Liver (tissue), 9 donors: ENCODE results near the gene STARD3. TPM values are rescaled to one million over a fixed set of nuclear protein-coding genes. Genes with fewer than 3 reads are reported as not detected.

Experiments used
- DNase-seq: peaks from one replicate; pipeline ENCODE4 v3.0.0-alpha.2; 2017; ENCODE audit warnings: low spot score
- H3K27ac ChIP-seq, 2 donors: one replicate each; pipeline ENCODE4 v1.7.0; 2013; ENCODE audit warnings: inconsistent platforms in 2 of 2, low read length in 2 of 2, control low read depth in 1 of 2, low read depth in 1 of 2, mild to moderate bottlenecking in 1 of 2
- H3K27me3 ChIP-seq, 4 donors: one replicate each; pipeline versions ENCODE4 v1.6.1 to v1.7.0; 2013; ENCODE audit warnings: low read length in 3 of 4, inconsistent platforms in 1 of 4, mild to moderate bottlenecking in 1 of 4, moderate library complexity in 1 of 4; ENCODE audit not compliant: control insufficient read depth in 4 of 4, insufficient read depth in 4 of 4
- H3K36me3 ChIP-seq, 4 donors: one replicate each; pipeline versions ENCODE4 v1.6.1 to v1.7.0; 2013; ENCODE audit warnings: low read length in 3 of 4, mild to moderate bottlenecking in 3 of 4, low read depth in 1 of 4, moderate library complexity in 1 of 4; ENCODE audit not compliant: control insufficient read depth in 4 of 4, insufficient read depth in 3 of 4
- H3K4me1 ChIP-seq, 4 donors: one replicate each; pipeline versions ENCODE4 v1.6.1 to v1.7.0; 2013; ENCODE audit warnings: low read length in 3 of 4, mild to moderate bottlenecking in 3 of 4, moderate library complexity in 1 of 4; ENCODE audit not compliant: control insufficient read depth in 4 of 4, insufficient read depth in 4 of 4
- H3K4me3 ChIP-seq, 3 donors: one replicate each; pipeline versions ENCODE4 v1.6.1 to v1.7.0; 2013; ENCODE audit warnings: low read length in 3 of 3, control low read depth in 1 of 3, low read depth in 1 of 3, mild to moderate bottlenecking in 1 of 3
- H3K9ac ChIP-seq, 2 donors: one replicate each; pipeline ENCODE4 v1.7.0; 2013; ENCODE audit warnings: low read length in 2 of 2, mild to moderate bottlenecking in 2 of 2, moderate library complexity in 2 of 2, control low read depth in 1 of 2, low read depth in 1 of 2
- H3K9me3 ChIP-seq, 4 donors: one replicate each; pipeline versions ENCODE4 v1.6.1 to v1.7.0; 2013; ENCODE audit warnings: low read length in 3 of 4; ENCODE audit not compliant: control insufficient read depth in 4 of 4
- CTCF ChIP-seq: fragments of 150-350 bp; IDR thresholded peaks from 2 replicates; pipeline ENCODE4 v1.5.1; 2017; ENCODE audit warnings: improper control_type of control experiment, low read depth, low read length; ENCODE audit not compliant: missing input control
- EGR1 ChIP-seq, 2 donors: IDR thresholded peaks; 2 replicates each; pipeline ENCODE4 v1.6.1; 2016 to 2018; ENCODE audit warnings: antibody characterized with exemption in 2 of 2, low read depth in 2 of 2
- HNF4A ChIP-seq, 2 donors: conservative IDR thresholded peaks; 2 replicates each; pipeline ENCODE4 v1.6.1; 2016; ENCODE audit warnings: antibody characterized with exemption in 2 of 2, mild to moderate bottlenecking in 2 of 2
- HNF4G ChIP-seq: IDR thresholded peaks from 2 replicates; pipeline ENCODE4 v1.6.1; 2016; ENCODE audit warnings: antibody characterized with exemption
- JUND ChIP-seq, 2 donors: IDR thresholded peaks; 2 replicates each; pipeline ENCODE4 v1.6.1; 2016; ENCODE audit warnings: antibody characterized with exemption in 2 of 2
- NR2F2 ChIP-seq: IDR thresholded peaks from 2 replicates; pipeline ENCODE4 v1.6.1; 2016; ENCODE audit warnings: antibody characterized with exemption
- RXRA ChIP-seq, 2 donors: IDR thresholded peaks; 2 replicates each; pipeline ENCODE4 v1.6.1; 2017 to 2018; ENCODE audit warnings: antibody characterized with exemption in 2 of 2, mild to moderate bottlenecking in 1 of 2
- SP1 ChIP-seq: IDR thresholded peaks from 2 replicates; pipeline ENCODE4 v1.6.1; 2018; ENCODE audit warnings: antibody characterized with exemption, mild to moderate bottlenecking
- TAF1 ChIP-seq: conservative IDR thresholded peaks from 2 replicates; pipeline ENCODE4 v1.6.1; 2016; ENCODE audit warnings: antibody characterized with exemption, mild to moderate bottlenecking
- YY1 ChIP-seq: IDR thresholded peaks from 2 replicates; pipeline ENCODE4 v1.6.1; 2016; ENCODE audit warnings: antibody characterized with exemption, mild to moderate bottlenecking
- WGBS: extraction: QIAGEN DNeasy Blood & Tissue Kit; methylation state at CpG from one replicate; pipeline ENCODE4 v1.1.7; 2013; 5-methylcytosine and 5-hydroxymethylcytosine counted together
- polyA plus RNA-seq, 2 donors: library from polyadenylated mRNA; stranded (reverse) in 1 of 2; unstranded in 1 of 2; fragments of 200-250 nt in 1 of 2; fragments of >200 nt in 1 of 2; fragmentation: Nextera tagmentation in 1 of 2; extraction: Ambion mirVana in 1 of 2; gene quantifications; one replicate each; pipeline versions ENCODE4 v1.2.1 to v1.2.3, GENCODE V29; 2013 to 2015
- total RNA-seq, 2 donors: library from RNA; depleted of rRNA; stranded (reverse); fragments of >200 nt; gene quantifications; one replicate each; pipeline ENCODE4 v1.2.3, GENCODE V29; 2014
- TF ChIP-seq, protein P1 (sequence below): IDR thresholded peaks from 2 replicates; pipeline ENCODE4 v1.6.1; 2016; ENCODE audit warnings: antibody characterized with exemption
- TF ChIP-seq, protein P2 (sequence below): IDR thresholded peaks from 2 replicates; pipeline ENCODE4 v1.6.1; 2016; ENCODE audit warnings: antibody characterized with exemption, mild to moderate bottlenecking
- TF ChIP-seq, protein P3 (sequence below): IDR thresholded peaks from 2 replicates; pipeline ENCODE4 v1.6.1; 2016; ENCODE audit warnings: antibody characterized with exemption
- donor health status: healthy.
- donor health status: healthy.
- donor health status: healthy.
- donor health status: healthy.
- donor health status: healthy.

STARD3 gene
- total and polyA plus RNA-seq, 4 donors: 15.0 to 34.0 (median 23.2) TPM

DNA sequence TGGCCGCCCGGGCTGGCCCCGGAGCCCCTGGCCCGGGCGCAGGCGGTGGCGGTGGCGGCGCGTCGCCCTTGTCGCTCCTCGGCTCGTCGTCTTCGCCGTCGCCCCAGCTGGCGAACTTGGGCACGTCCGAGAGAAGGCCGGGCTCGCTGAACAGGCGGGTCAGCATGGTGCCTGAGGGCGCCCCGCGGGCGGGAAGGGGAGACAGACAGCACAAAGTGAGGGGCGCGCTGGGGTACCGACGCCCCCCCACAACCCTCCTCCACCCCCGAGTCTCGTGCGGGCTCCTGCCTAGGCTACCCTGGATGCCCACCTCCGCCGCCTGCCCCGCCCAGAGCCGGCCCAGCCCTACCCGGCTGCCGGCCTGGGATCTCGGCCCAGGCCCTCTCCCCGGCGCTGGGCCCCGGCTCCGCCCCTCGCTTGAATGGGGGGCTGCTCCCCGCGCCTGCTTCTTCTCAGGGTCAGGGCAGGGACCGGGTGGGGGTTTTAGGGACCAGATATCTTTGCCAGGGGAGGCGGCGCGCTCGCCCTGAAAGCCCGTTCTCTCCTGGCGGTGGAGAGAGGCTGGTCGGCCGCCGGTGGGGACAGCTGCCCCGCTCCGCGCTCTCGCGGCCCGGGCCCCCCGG, 30.4 kb upstream of the STARD3 start:
- no peak for DNase-seq
- Histone ChIP-seq H3K36me3 (no peaks in the 10 kb centered on the region), H3K9me3 (no peaks in the 10 kb centered on the region), H3K4me3 (no peak overlapping the region), H3K4me1 (peaks cover 9 to 20% (median 15%) of the 10 kb centered on the region in 4 donors), H3K27me3 (peaks cover 5 to 16% (median 9%) of the 10 kb centered on the region in 4 donors), H3K27ac (no peak overlapping the region), H3K9ac (no peak overlapping the region)
- no peak for TF ChIP-seq JUND (IDR thresholded peaks at IDR 0.05)
- no peak for TF ChIP-seq YY1
- TF ChIP-seq, protein P1, sequence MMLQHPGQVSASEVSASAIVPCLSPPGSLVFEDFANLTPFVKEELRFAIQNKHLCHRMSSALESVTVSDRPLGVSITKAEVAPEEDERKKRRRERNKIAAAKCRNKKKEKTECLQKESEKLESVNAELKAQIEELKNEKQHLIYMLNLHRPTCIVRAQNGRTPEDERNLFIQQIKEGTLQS: no peak
- TF ChIP-seq RXRA (IDR thresholded peaks at IDR 0.05): no peak
- TF ChIP-seq CTCF: no peak
- TF ChIP-seq, protein P2, sequence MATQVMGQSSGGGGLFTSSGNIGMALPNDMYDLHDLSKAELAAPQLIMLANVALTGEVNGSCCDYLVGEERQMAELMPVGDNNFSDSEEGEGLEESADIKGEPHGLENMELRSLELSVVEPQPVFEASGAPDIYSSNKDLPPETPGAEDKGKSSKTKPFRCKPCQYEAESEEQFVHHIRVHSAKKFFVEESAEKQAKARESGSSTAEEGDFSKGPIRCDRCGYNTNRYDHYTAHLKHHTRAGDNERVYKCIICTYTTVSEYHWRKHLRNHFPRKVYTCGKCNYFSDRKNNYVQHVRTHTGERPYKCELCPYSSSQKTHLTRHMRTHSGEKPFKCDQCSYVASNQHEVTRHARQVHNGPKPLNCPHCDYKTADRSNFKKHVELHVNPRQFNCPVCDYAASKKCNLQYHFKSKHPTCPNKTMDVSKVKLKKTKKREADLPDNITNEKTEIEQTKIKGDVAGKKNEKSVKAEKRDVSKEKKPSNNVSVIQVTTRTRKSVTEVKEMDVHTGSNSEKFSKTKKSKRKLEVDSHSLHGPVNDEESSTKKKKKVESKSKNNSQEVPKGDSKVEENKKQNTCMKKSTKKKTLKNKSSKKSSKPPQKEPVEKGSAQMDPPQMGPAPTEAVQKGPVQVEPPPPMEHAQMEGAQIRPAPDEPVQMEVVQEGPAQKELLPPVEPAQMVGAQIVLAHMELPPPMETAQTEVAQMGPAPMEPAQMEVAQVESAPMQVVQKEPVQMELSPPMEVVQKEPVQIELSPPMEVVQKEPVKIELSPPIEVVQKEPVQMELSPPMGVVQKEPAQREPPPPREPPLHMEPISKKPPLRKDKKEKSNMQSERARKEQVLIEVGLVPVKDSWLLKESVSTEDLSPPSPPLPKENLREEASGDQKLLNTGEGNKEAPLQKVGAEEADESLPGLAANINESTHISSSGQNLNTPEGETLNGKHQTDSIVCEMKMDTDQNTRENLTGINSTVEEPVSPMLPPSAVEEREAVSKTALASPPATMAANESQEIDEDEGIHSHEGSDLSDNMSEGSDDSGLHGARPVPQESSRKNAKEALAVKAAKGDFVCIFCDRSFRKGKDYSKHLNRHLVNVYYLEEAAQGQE: no peak
- TF ChIP-seq EGR1 (IDR thresholded peaks at IDR 0.05; ENCODE audit: low read depth in 2 of 2): no peak
- no peak for TF ChIP-seq TAF1
- TF ChIP-seq, protein P3, sequence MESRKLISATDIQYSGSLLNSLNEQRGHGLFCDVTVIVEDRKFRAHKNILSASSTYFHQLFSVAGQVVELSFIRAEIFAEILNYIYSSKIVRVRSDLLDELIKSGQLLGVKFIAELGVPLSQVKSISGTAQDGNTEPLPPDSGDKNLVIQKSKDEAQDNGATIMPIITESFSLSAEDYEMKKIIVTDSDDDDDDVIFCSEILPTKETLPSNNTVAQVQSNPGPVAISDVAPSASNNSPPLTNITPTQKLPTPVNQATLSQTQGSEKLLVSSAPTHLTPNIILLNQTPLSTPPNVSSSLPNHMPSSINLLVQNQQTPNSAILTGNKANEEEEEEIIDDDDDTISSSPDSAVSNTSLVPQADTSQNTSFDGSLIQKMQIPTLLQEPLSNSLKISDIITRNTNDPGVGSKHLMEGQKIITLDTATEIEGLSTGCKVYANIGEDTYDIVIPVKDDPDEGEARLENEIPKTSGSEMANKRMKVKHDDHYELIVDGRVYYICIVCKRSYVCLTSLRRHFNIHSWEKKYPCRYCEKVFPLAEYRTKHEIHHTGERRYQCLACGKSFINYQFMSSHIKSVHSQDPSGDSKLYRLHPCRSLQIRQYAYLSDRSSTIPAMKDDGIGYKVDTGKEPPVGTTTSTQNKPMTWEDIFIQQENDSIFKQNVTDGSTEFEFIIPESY: no peak
- no peak for TF ChIP-seq NR2F2
- no peak for TF ChIP-seq HNF4A (conservative IDR thresholded peaks at IDR 0.05)
- TF ChIP-seq SP1: no peak
- TF ChIP-seq HNF4G: no peak
- WGBS: 3% methylated on average over 66 of the region's 66 CpGs

DNA sequence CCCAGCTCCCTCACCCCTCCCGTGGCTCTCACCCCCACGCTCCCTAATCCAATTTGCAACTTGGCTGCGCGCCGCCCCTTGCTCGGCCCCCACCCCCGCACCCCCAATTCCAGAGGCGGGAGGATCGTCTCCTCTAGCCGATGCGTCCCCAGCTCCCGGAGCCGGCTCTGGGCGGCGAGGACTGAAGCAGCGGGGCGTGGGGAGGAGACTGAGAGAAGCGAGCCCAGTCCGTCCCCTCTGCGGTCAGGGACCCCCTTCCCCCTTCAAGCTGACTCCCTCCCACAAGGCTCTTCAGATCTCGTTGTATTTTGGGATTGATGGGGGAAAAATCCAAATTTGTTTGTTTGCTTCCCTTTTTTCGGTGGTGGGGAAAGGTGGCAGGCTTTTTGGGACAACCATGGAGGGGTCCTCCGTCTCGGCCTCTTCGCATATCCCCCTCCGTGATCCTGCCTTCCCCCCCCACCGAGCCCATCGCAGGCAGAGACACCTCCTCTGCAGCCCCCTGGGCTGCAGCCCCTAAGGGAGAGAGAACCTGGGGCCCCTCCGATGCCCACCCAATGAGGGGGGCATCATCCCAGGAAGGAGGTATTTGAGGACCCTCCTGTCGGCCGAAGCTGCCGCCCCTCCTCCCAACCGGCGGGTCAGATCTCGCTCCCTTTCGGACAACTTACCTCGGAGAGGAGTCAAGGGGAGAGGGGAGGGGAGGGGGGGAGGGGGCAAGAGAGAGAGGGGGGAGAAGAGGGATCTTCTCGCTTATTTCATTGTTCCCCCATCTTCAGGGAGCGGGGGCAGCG, 29.7 kb upstream of the STARD3 start:
- DNase-seq: no peak
- TF ChIP-seq EGR1 (IDR thresholded peaks at IDR 0.05; ENCODE audit: low read depth in 2 of 2): no peak
- TF ChIP-seq, protein P1: no peak
- Histone ChIP-seq H3K27ac (no peak overlapping the region), H3K27me3 (peaks cover 2 to 12% (median 9%) of the 10 kb centered on the region in 4 donors), H3K4me1 (peaks cover 9 to 20% (median 15%) of the 10 kb centered on the region in 4 donors), H3K36me3 (no peaks in the 10 kb centered on the region), H3K9ac (no peak overlapping the region), H3K9me3 (no peaks in the 10 kb centered on the region), H3K4me3 (no peak overlapping the region)
- WGBS: 3% methylated on average over 40 of the region's 40 CpGs
